GM12878 (cell line): ENCODE results near the gene CCRL2. TPM values are rescaled to one million over a fixed set of nuclear protein-coding genes. Genes with fewer than 3 reads are reported as not detected.

Source experiments
- ATAC-seq: fragments of 200-7000 bp; cut with Tn5 transposase; 3 replicates; pipeline ENCODE4 v1.9.1; 2020; ENCODE audit warnings: mild to moderate bottlenecking, moderate library complexity
- BruUV-seq: library from RNA; stranded (reverse); fragments of 400-500 nt; replicated peaks from 2 replicates; lab custom pipeline; 2021; lab: Mats Ljungman, UMichigan
- CTCF ChIA-PET: fragments of 300-600 bp; sonication (Branson Sonifier 250); formaldehyde crosslinking; extraction: SDS; loops from one replicate; lab custom pipeline; 2021; ENCODE audit warnings: inconsistent platforms; lab: Yijun Ruan, JAX
- POLR2A ChIA-PET: fragments of 350-600 bp; formaldehyde crosslinking; extraction: SDS; loops from one replicate; lab custom pipeline; 2021; ENCODE audit warnings: inconsistent platforms; lab: Charles Lee
- RAD21 ChIA-PET: fragments of 300-600 bp; sonication (Branson Sonifier 250); formaldehyde crosslinking; loops from one replicate; lab custom pipeline; 2023; ENCODE audit warnings: antibody characterized with exemption; ENCODE audit not compliant: unreplicated experiment; lab: Charles Lee
- SMC1A ChIA-PET: fragments of 300-600 bp; sonication (Branson Sonifier 250); formaldehyde crosslinking; loops from one replicate; lab custom pipeline; 2023; ENCODE audit not compliant: unreplicated experiment, uncharacterized antibody; lab: Charles Lee
- DNase-seq: peaks from one replicate; pipeline ENCODE4 v3.0.0-alpha.2; 2011; ENCODE audit warnings: low read depth, low spot score
- FAIRE-seq: peaks from 3 replicates; lab custom pipeline; 2011; peaks lifted over from hg19 to GRCh38; lab: Jason Lieb, UNC
- H2AFZ ChIP-seq: 2 replicates; pipeline ENCODE4 v1.6.0; 2011; ENCODE audit warnings: low read depth, low read length, control low read depth; ENCODE audit not compliant: control insufficient read depth
- H3K27ac ChIP-seq: 2 replicates; pipeline ENCODE4 v1.5.1; 2011; ENCODE audit warnings: control low read depth; ENCODE audit not compliant: control insufficient read depth, insufficient read depth
- H3K27me3 ChIP-seq, 2 experiments: replicated peaks in 1 of 2; 2 replicates each; pipeline versions ENCODE4 v1.6.0 to v1.6.1; 2011; ENCODE audit warnings: low read length in 1 of 2; ENCODE audit not compliant: control insufficient read depth in 2 of 2, insufficient read depth in 2 of 2
- H3K36me3 ChIP-seq, 2 experiments: 2 replicates each; pipeline ENCODE4 v1.5.1; 2011; ENCODE audit warnings: low read length in 1 of 2; ENCODE audit not compliant: control insufficient read depth in 2 of 2, insufficient read depth in 2 of 2
- H3K4me1 ChIP-seq: 2 replicates; pipeline ENCODE4 v1.6.1; 2011; ENCODE audit warnings: mild to moderate bottlenecking, low read length, moderate library complexity, mixed read lengths; ENCODE audit not compliant: control insufficient read depth, insufficient read depth
- H3K4me2 ChIP-seq: 2 replicates; pipeline ENCODE4 v1.6.0; 2011; ENCODE audit warnings: control low read depth; ENCODE audit not compliant: control insufficient read depth, insufficient read depth
- H3K4me3 ChIP-seq: fragments of 200-600 bp; sonication (generic); 2 replicates; pipeline ENCODE4 v1.5.1; 2016
- H3K79me2 ChIP-seq: 2 replicates; pipeline ENCODE4 v1.6.0; 2011; ENCODE audit warnings: low read length; ENCODE audit not compliant: control insufficient read depth, insufficient read depth
- H3K9ac ChIP-seq: 2 replicates; pipeline ENCODE4 v1.8.0; 2011; ENCODE audit warnings: low read length, control low read depth, mixed read lengths; ENCODE audit not compliant: control insufficient read depth, insufficient read depth
- H3K9me3 ChIP-seq: replicated peaks from 3 replicates; pipeline ENCODE4 v1.5.1; 2011; ENCODE audit warnings: mild to moderate bottlenecking, low read length; ENCODE audit not compliant: control insufficient read depth, insufficient read depth
- H4K20me1 ChIP-seq: 2 replicates; pipeline ENCODE4 v1.6.0; 2011; ENCODE audit not compliant: control insufficient read depth, insufficient read depth
- ATF2 ChIP-seq: IDR thresholded peaks from 2 replicates; pipeline ENCODE4 v1.6.1; 2012; ENCODE audit warnings: low read length, inconsistent platforms
- HDAC6 ChIP-seq: fragments of 200-600 bp; sonication (generic); IDR thresholded peaks from one replicate; pipeline ENCODE4 v1.8.0; 2017; ENCODE audit warnings: antibody characterized with exemption; ENCODE audit not compliant: unreplicated experiment
- HSF1 ChIP-seq: fragments of 150-350 bp; IDR thresholded peaks from 2 replicates; pipeline ENCODE4 v1.6.1; 2014; ENCODE audit warnings: mild to moderate bottlenecking, low read depth, low read length
- PBX3 ChIP-seq: IDR thresholded peaks from 2 replicates; pipeline ENCODE4 v1.6.1; 2011; ENCODE audit warnings: mild to moderate bottlenecking, low read depth, low read length, moderate library complexity; ENCODE audit not compliant: insufficient replicate concordance
- REST ChIP-seq: IDR thresholded peaks from 2 replicates; pipeline ENCODE4 v1.6.1; 2012; ENCODE audit warnings: mild to moderate bottlenecking, low read depth, low read length
- ZNF207 ChIP-seq: fragments of 450-650 bp; IDR thresholded peaks from 2 replicates; pipeline ENCODE4 v1.6.1; 2014; ENCODE audit warnings: antibody characterized with exemption, mild to moderate bottlenecking, borderline replicate concordance
- WGBS: methylation state at CpG from one replicate; pipeline ENCODE4 v1.1.6; 2016; ENCODE audit warnings: low lambda C conversion rate; ENCODE audit not compliant: insufficient replicate concordance, insufficient coverage; ENCODE audit errors: missing lambda C conversion rate; 5-methylcytosine and 5-hydroxymethylcytosine counted together
- in situ Hi-C: fragments of 300-500 bp; cut with MboI; formaldehyde crosslinking; loops from 9 replicates; pipeline ENCODE4 v1.14.3; 2018; ENCODE audit warnings: mixed read lengths
- intact Hi-C: fragments of 100-400 bp; cut with micrococcal nuclease; formaldehyde crosslinking; loops from one replicate; pipeline ENCODE4 v1.14.2; 2022; ENCODE audit not compliant: unreplicated experiment
- polyA plus RNA-seq, 11 experiments: library from polyadenylated mRNA; depleted of rRNA in 4 of 11; unstranded in 6 of 11; stranded (reverse) in 5 of 11; fragments of >200 nt; fragmentation: Nextera tagmentation in 4 of 11; fragmentation: Illumina TruSeq in 1 of 11; extraction: Ambion mirVana in 4 of 11; extraction: Trizol in 1 of 11; gene quantifications; 1 replicate in 1 of 11; 2 replicates in 10 of 11; pipeline versions ENCODE4 v1.2.1 to v1.2.3, GENCODE V29; 2011 to 2016; ENCODE audit warnings: inconsistent platforms in 2 of 11, missing spikeins in 2 of 11, low read depth in 1 of 11
- total RNA-seq, 4 experiments: library from RNA; depleted of rRNA in 3 of 4; stranded (reverse); fragments of >200 nt in 3 of 4; fragmentation: Illumina TruSeq in 1 of 4; extraction: Trizol in 1 of 4; gene quantifications; 2 replicates each; pipeline versions ENCODE4 v1.2.1 to v1.2.3, GENCODE V29; 2013 to 2021

The CCRL2 gene
- total and polyA plus RNA-seq, 10 of the 15 experiments (the other 5 are each of a cell fraction or from before 2014, with no cell fraction given): 0.04 to 2.5 (median 1.8) TPM

- TF ChIP-seq PBX3 (peak; percentile 64), ATF2 (peak; percentile 53; the same call in 1 of the 2 replicates)
Observed at GRCh38 chr3:46370839-46371518, 36.1 kb upstream of the CCRL2 start, which contains the start of gene CCR5 (continued).

GRCh38 chr3:46371519-46372340 lies 35.3 kb upstream of the CCRL2 start:
- Histone ChIP-seq H3K4me2 (no peak overlapping the region), H3K9ac (no peak overlapping the region), H3K4me3 (no peak overlapping the region), H2AFZ (no peak overlapping the region), H3K27ac (no peak overlapping the region), H4K20me1 (no peaks in the 10 kb centered on the region), H3K79me2 (no peaks in the 10 kb centered on the region), H3K9me3 (no peaks in the 10 kb centered on the region), H3K4me1 (peaks cover 14% of the 10 kb centered on the region), H3K36me3 (no peaks in the 10 kb centered on the region), H3K27me3 (peaks cover 0 to 3% of the 10 kb centered on the region in 2 experiments; a peak in 2 of 4 replicates)
- ChIA-PET CTCF (interaction anchor here (0.6 to 21.1 kb wide), 29 partner anchors 8 to 435 kb away, joined by 3 to 714 read pairs (median 5); partner anchors contain the start of gene CCR1), SMC1A (interaction anchor here (0.6 to 15.8 kb wide), 32 partner anchors 10 to 546 kb away, joined by 3 to 581 read pairs (median 8); partner anchors contain the start of genes CCR1 and CCR2), RAD21 (interaction anchor here (0.9 to 13.5 kb wide), 20 partner anchors 8 to 433 kb away, joined by 3 to 421 read pairs (median 9); partner anchors contain the start of genes CCR1 and CCR2), POLR2A (interaction anchor here (0.6 to 5.9 kb wide), 7 partner anchors 22 to 510 kb away, joined by 3 to 22 read pairs (median 4); partner anchors contain the start of gene CCR1)
- FAIRE-seq (peak; percentile 59), DNase-seq (no peak), ATAC-seq (no peak)
- WGBS: 59% methylated on average over 10 of the region's 10 CpGs
- no TSS peak for BruUV-seq
- intact Hi-C loops (loop anchor here (1.0 to 10.0 kb wide), 4 partner anchors 95 to 283 kb away; no protein-coding TSS in a partner anchor), in situ Hi-C loops (loop anchor here (5.0 to 10.0 kb wide), 4 partner anchors 159 to 607 kb away; no protein-coding TSS in a partner anchor)
- TF ChIP-seq HDAC6 (no peak), HSF1 (no peak), REST (no peak), ZNF207 (no peak)
